GM21447 (cell line): Measurements from ENCODE around the gene MAP3K5.
"Not testable (repeated sequence)": the region's sequence is repeated elsewhere in the genome, so short reads cannot be mapped to it uniquely, and the experiment has no call there.

Experiments
- ATAC-seq: cut with Tn5 transposase; IDR thresholded peaks from one replicate; pipeline ENCODE4 v1.9.1; 2021; ENCODE audit not compliant: unreplicated experiment

MAP3K5 gene

GRCh38 chr6:136728033-136728939 lies 64.0 kb downstream of the MAP3K5 start:
- no peak for ATAC-seq

GRCh38 chr6:136726837-136727557 lies 65.3 kb downstream of the MAP3K5 start:
- no peak for ATAC-seq

- ATAC-seq, result no peak
Observed at GRCh38 chr6:136725124-136725523, 67.2 kb downstream of the MAP3K5 start.

- no peak for ATAC-seq
Observed at GRCh38 chr6:136723780-136724179, 68.5 kb downstream of the MAP3K5 start.

- ATAC-seq, result no peak
Observed at GRCh38 chr6:136721467-136721866, 70.8 kb downstream of the MAP3K5 start.

- peak; percentile 45 for ATAC-seq
Observed at GRCh38 chr6:136720045-136720770, 72.1 kb downstream of the MAP3K5 start.

GRCh38 chr6:136719280-136720044 lies 72.8 kb downstream of the MAP3K5 start:
- peak; percentile 43 for ATAC-seq

- no peak for ATAC-seq
Observed at GRCh38 chr6:136718476-136718875, 73.8 kb downstream of the MAP3K5 start.

GRCh38 chr6:136717716-136717990 lies 74.6 kb downstream of the MAP3K5 start:
- ATAC-seq, result peak; percentile 15

- peak; percentile 55 for ATAC-seq
Observed at GRCh38 chr6:136716917-136717715, 75.2 kb downstream of the MAP3K5 start.

- not testable (repeated sequence) for ATAC-seq
Observed at GRCh38 chr6:136712642-136713041, 79.6 kb downstream of the MAP3K5 start.

GRCh38 chr6:136711644-136712043 lies 80.6 kb downstream of the MAP3K5 start:
- no peak for ATAC-seq

GRCh38 chr6:136710877-136711552 lies 81.3 kb downstream of the MAP3K5 start:
- ATAC-seq, result no peak

- ATAC-seq, result no peak
Observed at GRCh38 chr6:136709429-136709828, 82.8 kb downstream of the MAP3K5 start.

- ATAC-seq, result no peak
Observed at GRCh38 chr6:136706430-136706829, 85.8 kb downstream of the MAP3K5 start.

GRCh38 chr6:136703331-136703865 lies 88.9 kb downstream of the MAP3K5 start:
- ATAC-seq, result no peak

GRCh38 chr6:136701045-136701444 lies 91.2 kb downstream of the MAP3K5 start:
- ATAC-seq, result no peak

- ATAC-seq, result no peak
Observed at GRCh38 chr6:136699358-136699757, 92.9 kb downstream of the MAP3K5 start.

GRCh38 chr6:136696783-136697364 lies 95.4 kb downstream of the MAP3K5 start:
- no peak for ATAC-seq
